Measurements from ENCODE around the gene AGBL1. TPM values are rescaled to one million over a fixed set of nuclear protein-coding genes. Genes with fewer than 3 reads are reported as not detected.

AGBL1 gene
- total RNA-seq, 2 donors from 2014 or later = not detected

GRCh38 chr15:86568378-86568777 lies 488.7 kb downstream of the AGBL1 start:
- TF ChIP-seq CTCF (IDR thresholded peaks at IDR 0.05) = no peak
- Histone ChIP-seq H3K4me1 (ENCODE audit: control insufficient read depth in 1 of 2, low read depth in 2 of 2) (no peaks in the 10 kb centered on the region), H3K27ac (no peak overlapping the region), H3K36me3 (no peaks in the 10 kb centered on the region), H3K9me3 (no peaks in the 10 kb centered on the region), H3K4me3 (no peak overlapping the region), H3K27me3 (replicated peaks; ENCODE audit: insufficient read depth) (no peaks in the 10 kb centered on the region)
- DNase-seq (ENCODE audit: low spot score) (no peak), ATAC-seq (ENCODE audit: insufficient number of reproducible peaks, low FRiP score, low read depth) (no peak)

- Histone ChIP-seq H3K4me3 (no peak overlapping the region), H3K9me3 (no peaks in the 10 kb centered on the region), H3K36me3 (no peaks in the 10 kb centered on the region), H3K27me3 (replicated peaks; ENCODE audit: insufficient read depth) (no peaks in the 10 kb centered on the region), H3K27ac (no peak overlapping the region), H3K4me1 (ENCODE audit: control insufficient read depth in 1 of 2, low read depth in 2 of 2) (no peaks in the 10 kb centered on the region)
- DNase-seq (ENCODE audit: low spot score) (no peak), ATAC-seq (ENCODE audit: insufficient number of reproducible peaks, low FRiP score, low read depth) (no peak)
- no peak for TF ChIP-seq CTCF (IDR thresholded peaks at IDR 0.05)
Observed at GRCh38 chr15:86570738-86571137, 491.1 kb downstream of the AGBL1 start.

- Histone ChIP-seq H3K4me3 (no peak overlapping the region), H3K36me3 (no peaks in the 10 kb centered on the region), H3K27ac (no peak overlapping the region), H3K9me3 (no peaks in the 10 kb centered on the region), H3K27me3 (replicated peaks; ENCODE audit: insufficient read depth) (no peaks in the 10 kb centered on the region), H3K4me1 (ENCODE audit: control insufficient read depth in 1 of 2, low read depth in 2 of 2) (no peaks in the 10 kb centered on the region)
- DNase-seq (ENCODE audit: low spot score) = no peak
- ATAC-seq (ENCODE audit: insufficient number of reproducible peaks, low FRiP score, low read depth) = no peak
- no peak for TF ChIP-seq CTCF (IDR thresholded peaks at IDR 0.05)
Observed at GRCh38 chr15:86571873-86572272, 492.2 kb downstream of the AGBL1 start.

- Histone ChIP-seq H3K36me3 (no peaks in the 10 kb centered on the region), H3K9me3 (no peaks in the 10 kb centered on the region), H3K27me3 (replicated peaks; ENCODE audit: insufficient read depth) (no peaks in the 10 kb centered on the region), H3K27ac (no peak overlapping the region), H3K4me1 (ENCODE audit: control insufficient read depth in 1 of 2, low read depth in 2 of 2) (no peaks in the 10 kb centered on the region), H3K4me3 (no peak overlapping the region)
- no peak for TF ChIP-seq CTCF (IDR thresholded peaks at IDR 0.05)
- DNase-seq (ENCODE audit: low spot score) (no peak), ATAC-seq (ENCODE audit: insufficient number of reproducible peaks, low FRiP score, low read depth) (no peak)
Observed at GRCh38 chr15:86572368-86572841, 492.7 kb downstream of the AGBL1 start.

GRCh38 chr15:86573476-86573875 lies 493.8 kb downstream of the AGBL1 start:
- no peaks in the 10 kb centered on the region for H3K4me1 ChIP-seq (ENCODE audit: control insufficient read depth in 1 of 2, low read depth in 2 of 2)
- H3K36me3 ChIP-seq = no peaks in the 10 kb centered on the region
- no peaks in the 10 kb centered on the region for H3K27me3 ChIP-seq (replicated peaks; ENCODE audit: insufficient read depth)
- ATAC-seq (ENCODE audit: insufficient number of reproducible peaks, low FRiP score, low read depth) (no peak), DNase-seq (ENCODE audit: low spot score) (no peak)
- no peak overlapping the region for H3K4me3 ChIP-seq
- TF ChIP-seq CTCF (IDR thresholded peaks at IDR 0.05) = no peak
- H3K27ac ChIP-seq = no peak overlapping the region
- H3K9me3 ChIP-seq = no peaks in the 10 kb centered on the region

All from thoracic aorta (tissue), 2 donors.